GM12801 (cell line): ENCODE measurements around the gene DCAF5.

ENCODE experiments used
- CTCF ChIP-seq: IDR thresholded peaks from one replicate; pipeline ENCODE4 v1.5.1; 2011; ENCODE audit warnings: control low read depth; ENCODE audit not compliant: insufficient read length; ENCODE audit errors: extremely low read depth

The DCAF5 gene

DNA sequence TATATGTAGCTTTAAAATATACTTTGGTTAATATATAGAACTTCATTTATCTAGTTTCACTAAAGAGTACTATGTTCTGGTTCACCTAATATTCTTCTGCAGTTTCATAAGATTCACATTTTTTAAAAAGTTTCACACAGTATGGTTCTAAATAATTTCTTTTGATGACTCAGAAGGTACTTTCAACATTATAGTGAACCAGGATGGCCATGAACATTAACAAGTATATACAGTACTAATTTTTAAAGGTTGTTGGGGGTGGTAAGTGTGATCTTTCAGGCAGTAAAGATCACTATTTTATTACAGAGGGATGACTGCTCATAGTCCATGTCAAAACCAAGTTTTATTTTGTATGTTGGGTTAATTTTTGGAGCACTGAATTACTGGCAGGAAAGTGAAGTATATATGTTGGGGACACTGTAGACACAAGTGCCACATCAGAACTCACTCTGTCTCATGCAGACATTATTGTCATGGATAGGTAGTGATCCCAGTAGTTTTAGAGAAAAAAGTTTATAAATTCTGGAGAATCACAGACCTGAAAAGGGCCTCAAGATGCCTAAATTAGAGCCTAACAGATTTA, 60.0 kb downstream of the DCAF5 start:
- TF ChIP-seq CTCF: no peak

GRCh38 chr14:69091695-69092094, 61.2 kb downstream of the DCAF5 start:
- no peak for TF ChIP-seq CTCF

DNA sequence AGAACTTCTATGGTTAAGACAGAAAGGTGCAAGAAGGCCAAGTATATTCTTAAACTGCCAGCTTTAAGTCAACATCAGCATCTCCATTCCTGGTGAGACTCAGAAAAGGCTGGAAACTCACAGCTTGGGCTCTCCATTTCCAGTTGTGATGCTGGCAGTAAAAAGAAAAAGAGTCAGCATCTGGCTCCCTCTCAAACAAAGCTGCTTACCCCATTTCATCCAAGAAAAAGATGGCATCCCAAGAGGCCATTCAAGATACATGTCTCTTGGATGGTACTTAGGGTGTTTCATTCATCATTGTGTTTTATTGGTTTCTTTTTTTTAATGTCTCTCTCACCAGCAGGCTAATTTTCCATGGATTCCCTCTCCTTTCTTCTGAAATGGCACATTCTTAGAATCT, 61.9 kb downstream of the DCAF5 start:
- no peak for TF ChIP-seq CTCF

GRCh38 chr14:69090187-69090789, 62.6 kb downstream of the DCAF5 start:
- no peak for TF ChIP-seq CTCF

DNA sequence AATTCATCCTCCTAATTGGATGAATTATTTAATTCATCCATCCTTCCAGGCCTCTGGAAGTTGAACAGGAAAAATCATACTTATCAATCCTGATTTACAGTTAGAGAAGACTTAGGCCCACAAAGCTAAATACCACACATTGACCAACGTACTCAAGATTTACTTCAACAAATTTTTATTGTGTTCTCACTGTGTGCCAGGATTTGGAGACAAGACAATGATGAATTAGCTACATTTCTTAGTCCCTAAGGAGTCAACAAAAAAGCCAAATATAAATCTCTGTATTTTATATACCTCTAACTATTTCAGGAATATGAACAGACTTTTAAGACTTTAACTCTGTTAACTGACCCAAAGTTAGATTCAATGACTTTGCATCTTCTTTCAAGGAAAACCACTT, 63.9 kb downstream of the DCAF5 start:
- no peak for TF ChIP-seq CTCF

- TF ChIP-seq CTCF: no peak
Observed at GRCh38 chr14:69088586-69088985, 64.3 kb downstream of the DCAF5 start.

- TF ChIP-seq CTCF: no peak
Observed at GRCh38 chr14:69087061-69087461, 65.9 kb downstream of the DCAF5 start.

- no peak for TF ChIP-seq CTCF
Observed at GRCh38 chr14:69086537-69086936, 66.4 kb downstream of the DCAF5 start.
